Ovary (tissue), 3 donors: ENCODE measurements around the gene LRRC10B.

Experiments used
- CTCF ChIP-seq, 3 donors: fragments of 450-650 bp in 2 of 3; fragments of 200-600 bp in 1 of 3; IDR thresholded peaks; one replicate each; pipeline versions ENCODE4 v1.5.1 to v1.8.0; 2016 to 2022; ENCODE audit warnings: antibody characterized with exemption in 3 of 3, mild to moderate bottlenecking in 1 of 3
- POLR2A ChIP-seq: fragments of 450-650 bp; IDR thresholded peaks from one replicate; pipeline ENCODE4 v1.6.1; 2017; ENCODE audit warnings: antibody characterized with exemption, mild to moderate bottlenecking, moderate library complexity
- donor health status: DM: no; HTN: no; CAD: no.

DNA sequence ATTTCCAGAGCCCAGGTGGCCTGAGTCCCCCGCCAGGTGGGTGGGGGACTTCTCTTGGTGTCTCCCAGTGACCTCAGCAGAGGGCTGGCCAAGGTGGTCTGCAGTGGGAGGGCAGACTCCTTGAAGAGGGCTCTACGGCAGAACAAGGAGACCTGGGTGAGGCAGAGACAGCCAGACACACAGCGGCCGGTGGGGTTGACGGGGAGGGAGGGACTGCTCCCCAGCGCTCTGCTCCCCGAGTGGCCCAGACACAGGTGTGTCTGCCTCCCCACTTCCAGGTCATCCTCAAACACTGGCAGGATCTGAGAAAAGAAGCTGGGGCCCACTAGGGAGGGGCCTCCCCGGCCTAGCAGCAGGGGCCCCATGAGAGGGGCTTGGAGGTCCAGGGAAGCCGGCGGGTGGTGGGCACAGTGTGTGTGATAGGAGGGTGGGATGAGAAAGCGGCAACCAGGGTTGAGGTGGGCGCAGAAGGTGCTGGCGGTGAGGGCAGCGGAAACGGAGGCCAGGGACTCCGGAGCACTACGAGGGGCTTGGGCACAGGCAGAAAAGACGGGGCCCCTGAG, 42.2 kb downstream of the LRRC10B start:
- TF ChIP-seq POLR2A, result no peak
- no peak for TF ChIP-seq CTCF (IDR thresholded peaks at IDR 0.05)
